GM12875 (cell line): ENCODE measurements around the gene CNMD.

Experiments used
- H3K4me3 ChIP-seq: one replicate; pipeline ENCODE4 v1.5.1; 2011; ENCODE audit warnings: low read depth, low read length, control low read depth
- TF ChIP-seq, protein P1 (sequence below): IDR thresholded peaks from 2 replicates; pipeline ENCODE4 v1.5.1; 2011; ENCODE audit warnings: low read depth, mild to moderate bottlenecking, control low read depth, inconsistent platforms, low read length, moderate library complexity, borderline replicate concordance; ENCODE audit not compliant: insufficient read depth

Gene CNMD

GRCh38 chr13:52739468-52740071, at the start of gene CNMD:
Gene CNMD, minus strand, starts transcription at chr13:52739820. Its CDS starts 119 bp downstream, at chr13:52739701.
- TF ChIP-seq, protein P1, sequence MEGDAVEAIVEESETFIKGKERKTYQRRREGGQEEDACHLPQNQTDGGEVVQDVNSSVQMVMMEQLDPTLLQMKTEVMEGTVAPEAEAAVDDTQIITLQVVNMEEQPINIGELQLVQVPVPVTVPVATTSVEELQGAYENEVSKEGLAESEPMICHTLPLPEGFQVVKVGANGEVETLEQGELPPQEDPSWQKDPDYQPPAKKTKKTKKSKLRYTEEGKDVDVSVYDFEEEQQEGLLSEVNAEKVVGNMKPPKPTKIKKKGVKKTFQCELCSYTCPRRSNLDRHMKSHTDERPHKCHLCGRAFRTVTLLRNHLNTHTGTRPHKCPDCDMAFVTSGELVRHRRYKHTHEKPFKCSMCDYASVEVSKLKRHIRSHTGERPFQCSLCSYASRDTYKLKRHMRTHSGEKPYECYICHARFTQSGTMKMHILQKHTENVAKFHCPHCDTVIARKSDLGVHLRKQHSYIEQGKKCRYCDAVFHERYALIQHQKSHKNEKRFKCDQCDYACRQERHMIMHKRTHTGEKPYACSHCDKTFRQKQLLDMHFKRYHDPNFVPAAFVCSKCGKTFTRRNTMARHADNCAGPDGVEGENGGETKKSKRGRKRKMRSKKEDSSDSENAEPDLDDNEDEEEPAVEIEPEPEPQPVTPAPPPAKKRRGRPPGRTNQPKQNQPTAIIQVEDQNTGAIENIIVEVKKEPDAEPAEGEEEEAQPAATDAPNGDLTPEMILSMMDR: no peak
- H3K4me3 ChIP-seq: peak within 1 kb of the TSS; percentile 29

- TF ChIP-seq, protein P1: no peak
- H3K4me3 ChIP-seq: no peak overlapping the region
Observed at GRCh38 chr13:52788011-52788410, 48.4 kb upstream of the CNMD start.

- TF ChIP-seq, protein P1: no peak
- H3K4me3 ChIP-seq: no peak overlapping the region
Observed at GRCh38 chr13:52787235-52787634, 47.6 kb upstream of the CNMD start.

GRCh38 chr13:52786766-52787165, 47.1 kb upstream of the CNMD start:
- TF ChIP-seq, protein P1: no peak
- no peak overlapping the region for H3K4me3 ChIP-seq

- no peak overlapping the region for H3K4me3 ChIP-seq
- TF ChIP-seq, protein P1: no peak
Observed at GRCh38 chr13:52785739-52786138, 46.1 kb upstream of the CNMD start.

GRCh38 chr13:52784591-52785340, 45.1 kb upstream of the CNMD start:
- TF ChIP-seq, protein P1: no peak
- no peak overlapping the region for H3K4me3 ChIP-seq

GRCh38 chr13:52783943-52784342, 44.3 kb upstream of the CNMD start:
- H3K4me3 ChIP-seq: no peak overlapping the region
- TF ChIP-seq, protein P1: no peak
